CD4-positive, CD25-positive, alpha-beta regulatory T cell (primary cell): ENCODE results near the gene ZC3H4. TPM values are rescaled to one million over a fixed set of nuclear protein-coding genes. Genes with fewer than 3 reads are reported as not detected.

ENCODE experiments used
- ATAC-seq, 2 donors: fragments of 150-1000 bp; cut with Tn5 transposase; one replicate each; pipeline ENCODE4 v1.10.0; 2021; ENCODE audit warnings: low read depth in 2 of 2, moderate number of reproducible peaks in 2 of 2, moderate library complexity in 1 of 2
- DNase-seq, 3 donors: peaks; one replicate each; pipeline versions ENCODE4 v3.0.0 to v3.0.0-alpha.2; 2012 to 2022; ENCODE audit warnings: mixed read lengths in 1 of 3
- H3K27ac ChIP-seq: one replicate; pipeline ENCODE4 v1.7.0; 2013; ENCODE audit warnings: mild to moderate bottlenecking, low read length; ENCODE audit not compliant: insufficient read depth, poor library complexity, severe bottlenecking
- H3K27me3 ChIP-seq: one replicate; pipeline ENCODE4 v1.7.0; 2013; ENCODE audit warnings: low read length; ENCODE audit not compliant: control insufficient read depth, insufficient read depth
- H3K36me3 ChIP-seq: one replicate; pipeline ENCODE4 v1.7.0; 2013; ENCODE audit warnings: mild to moderate bottlenecking, low read length, moderate library complexity; ENCODE audit not compliant: control insufficient read depth, insufficient read depth
- H3K4me1 ChIP-seq: 2 replicates; pipeline ENCODE4 v1.7.0; 2013; ENCODE audit warnings: mild to moderate bottlenecking, low read length; ENCODE audit not compliant: insufficient read depth, control insufficient read depth, poor library complexity, severe bottlenecking
- H3K4me3 ChIP-seq: one replicate; pipeline ENCODE4 v1.7.0; 2013; ENCODE audit warnings: low read depth, mild to moderate bottlenecking, low read length, moderate library complexity
- H3K9me3 ChIP-seq, 2 experiments: 1 replicate in 1 of 2; 2 replicates in 1 of 2; pipeline ENCODE4 v1.7.0; 2013; ENCODE audit warnings: low read length in 2 of 2, mild to moderate bottlenecking in 1 of 2, moderate library complexity in 1 of 2; ENCODE audit not compliant: control insufficient read depth in 2 of 2
- H3K27ac Mint-ChIP-seq, 3 donors: one replicate each; pipeline ENCODE4 v1.8.0; 2020 to 2022; ENCODE audit warnings: mild to moderate bottlenecking in 3 of 3, mixed read lengths in 3 of 3, moderate library complexity in 2 of 3
- H3K27me3 Mint-ChIP-seq: one replicate; pipeline ENCODE4 v1.8.0; 2022; ENCODE audit warnings: mild to moderate bottlenecking, mixed read lengths
- H3K36me3 Mint-ChIP-seq: one replicate; pipeline ENCODE4 v1.8.0; 2020; ENCODE audit warnings: mixed read lengths
- H3K4me1 Mint-ChIP-seq, 4 donors: one replicate each; pipeline ENCODE4 v1.8.0; 2020 to 2022; ENCODE audit warnings: mixed read lengths in 4 of 4, mild to moderate bottlenecking in 1 of 4
- H3K4me3 Mint-ChIP-seq, 4 donors: one replicate each; pipeline ENCODE4 v1.8.0; 2020 to 2022; ENCODE audit warnings: mild to moderate bottlenecking in 4 of 4, mixed read lengths in 4 of 4, moderate library complexity in 3 of 4
- H3K9me3 Mint-ChIP-seq, 7 donors: one replicate each; pipeline ENCODE4 v1.8.0; 2020 to 2022; ENCODE audit warnings: mixed read lengths in 7 of 7, mild to moderate bottlenecking in 3 of 7, moderate library complexity in 2 of 7
- polyA plus RNA-seq, 4 donors: library from polyadenylated mRNA; unstranded; fragments of 300-500 nt; fragmentation: Illumina TruSeq; gene quantifications; one replicate each; pipeline ENCODE4 v1.2.3, GENCODE V29; 2021
- total RNA-seq: library from RNA; stranded (reverse); gene quantifications from one replicate; pipeline ENCODE4 v1.2.3, GENCODE V29; 2022

The ZC3H4 gene
- total and polyA plus RNA-seq, 5 donors from 2014 or later: 0.58 to 84.7 (median 0.78) TPM

DNA sequence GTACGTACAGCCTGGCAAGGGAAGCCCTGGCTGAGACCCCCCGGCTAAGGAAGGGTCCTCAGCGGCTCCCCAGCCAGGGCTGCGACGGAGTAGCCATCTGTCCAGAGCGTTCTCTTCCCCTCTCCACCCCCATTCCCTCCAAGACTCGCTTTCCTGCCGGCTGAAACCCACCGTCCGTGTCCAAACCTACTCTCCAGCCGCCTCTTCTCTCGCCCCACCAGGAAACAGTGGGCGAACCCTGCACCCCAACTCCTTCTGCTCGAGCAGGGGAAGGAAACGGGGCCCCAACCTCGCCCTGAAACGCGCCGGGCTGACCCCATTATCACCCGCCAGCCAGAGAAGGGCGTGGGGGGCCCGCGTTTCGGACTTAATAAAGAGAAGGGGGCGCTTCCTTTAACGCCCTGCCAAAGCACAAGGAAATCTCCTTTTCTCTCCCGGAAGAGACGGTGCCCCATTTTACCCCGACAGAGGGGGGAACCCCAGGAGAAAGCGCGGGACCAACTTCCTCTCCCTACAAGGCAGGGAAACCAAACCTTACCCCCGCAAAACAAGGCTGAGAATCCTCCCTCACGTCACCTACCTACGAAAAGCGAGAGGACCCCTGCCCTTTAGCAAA, 2.5 kb downstream of the ZC3H4 start:
- peaks cover 26 to 57% (median 46%) of the 10 kb centered on the region in 4 donors for H3K4me1 Mint-ChIP-seq
- Histone ChIP-seq H3K4me1 (peaks cover 57% of the 10 kb centered on the region), H3K36me3 (peaks cover 5% of the 10 kb centered on the region), H3K4me3 (peak overlapping the region; percentile 99), H3K27me3 (no peaks in the 10 kb centered on the region), H3K9me3 (no peaks in the 10 kb centered on the region), H3K27ac (peak overlapping the region; percentile 100)
- ATAC-seq (no peak), DNase-seq (peak; percentile 40 to 68 (median 43))
- peak overlapping the region; percentile 90 to 100 (median 99) for H3K4me3 Mint-ChIP-seq
- peaks cover 12% of the 10 kb centered on the region for H3K27me3 Mint-ChIP-seq
- peak overlapping the region; percentile 99 to 100 (median 100) for H3K27ac Mint-ChIP-seq
- peaks cover 19% of the 10 kb centered on the region for H3K36me3 Mint-ChIP-seq
- peaks cover 0 to 3% (median 0%) of the 10 kb centered on the region in 7 donors for H3K9me3 Mint-ChIP-seq

- H3K27ac Mint-ChIP-seq: peak overlapping the region; percentile 99 to 100 (median 100)
- H3K4me1 ChIP-seq: peaks cover 62% of the 10 kb centered on the region
Observed at GRCh38 chr19:47110521-47111005, 3.0 kb downstream of the ZC3H4 start.

DNA sequence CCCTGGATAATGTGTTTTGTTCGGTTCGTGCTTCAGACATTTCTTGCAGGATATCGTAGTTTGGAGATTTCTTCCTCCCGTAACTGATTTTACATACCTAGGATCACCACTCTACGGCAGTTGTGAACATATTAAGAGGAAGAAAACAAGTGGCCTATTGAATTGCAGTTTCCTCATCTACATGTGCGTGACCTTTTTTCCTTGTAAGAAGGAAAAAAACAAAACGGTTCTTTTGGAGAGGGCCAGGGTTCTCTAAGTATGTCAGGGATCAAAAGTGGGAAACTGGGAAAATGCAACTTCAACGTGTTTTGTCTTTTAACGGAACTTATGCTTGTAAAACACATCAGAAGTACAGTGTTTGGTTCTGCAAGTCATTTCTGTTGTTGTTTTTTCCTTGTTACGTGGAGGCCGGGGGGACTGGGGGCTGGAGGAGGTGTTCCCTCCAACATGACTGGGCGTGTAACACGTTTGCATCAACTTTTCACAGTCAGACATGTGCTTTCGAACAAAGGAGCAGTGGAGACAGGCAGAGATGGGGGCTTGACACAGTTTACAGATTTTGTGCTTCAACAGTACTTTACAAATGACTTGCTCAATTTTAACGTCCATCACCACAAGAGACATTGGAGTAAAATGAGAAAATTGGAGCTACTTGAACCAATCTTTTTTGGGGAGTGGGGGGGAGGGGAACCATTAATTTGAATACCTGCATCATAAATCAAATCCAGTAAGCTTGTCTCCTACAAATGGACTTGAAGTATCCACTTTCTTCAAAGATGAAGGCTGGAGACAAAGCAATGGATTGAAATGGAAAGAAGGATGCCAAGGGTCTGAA, 3.8 kb downstream of the ZC3H4 start:
- H3K27ac ChIP-seq: peak overlapping the region; percentile 100
- Mint-ChIP-seq H3K9me3 (peaks cover 0 to 3% (median 0%) of the 10 kb centered on the region in 7 donors), H3K36me3 (peaks cover 19% of the 10 kb centered on the region), H3K27me3 (peaks cover 12% of the 10 kb centered on the region), H3K4me3 (peak overlapping the region; percentile 90 to 100 (median 99)), H3K4me1 (peaks cover 31 to 69% (median 54%) of the 10 kb centered on the region in 4 donors), H3K27ac (peak overlapping the region; percentile 99 to 100 (median 100))
- no peaks in the 10 kb centered on the region for H3K9me3 ChIP-seq
- H3K36me3 ChIP-seq: peaks cover 5% of the 10 kb centered on the region
- ATAC-seq (no peak), DNase-seq (peak; percentile 22 to 89 (median 49))
- H3K27me3 ChIP-seq: no peaks in the 10 kb centered on the region
- H3K4me1 ChIP-seq: peaks cover 70% of the 10 kb centered on the region
- peak overlapping the region; percentile 99 for H3K4me3 ChIP-seq

More at GRCh38 chr19:47110521-47111005, 3.0 kb downstream of the ZC3H4 start:
- Mint-ChIP-seq H3K36me3 (peaks cover 19% of the 10 kb centered on the region), H3K27me3 (peaks cover 12% of the 10 kb centered on the region), H3K4me1 (peaks cover 30 to 61% (median 52%) of the 10 kb centered on the region in 4 donors), H3K4me3 (peak overlapping the region; percentile 90 to 100 (median 99)), H3K9me3 (peaks cover 0 to 3% (median 0%) of the 10 kb centered on the region in 7 donors)
- DNase-seq (peak; percentile 33 to 80 (median 48)), ATAC-seq (no peak)
- Histone ChIP-seq H3K4me3 (peak overlapping the region; percentile 99), H3K27ac (peak overlapping the region; percentile 100), H3K27me3 (no peaks in the 10 kb centered on the region), H3K36me3 (peaks cover 5% of the 10 kb centered on the region), H3K9me3 (no peaks in the 10 kb centered on the region)

GRCh38 chr19:47109177-47109540, 4.4 kb downstream of the ZC3H4 start:
- peaks cover 19% of the 10 kb centered on the region for H3K36me3 Mint-ChIP-seq
- H3K4me3 ChIP-seq: peak overlapping the region; percentile 99
- peaks cover 0 to 3% (median 0%) of the 10 kb centered on the region in 7 donors for H3K9me3 Mint-ChIP-seq
- DNase-seq (no peak), ATAC-seq (no peak)
- peaks cover 12% of the 10 kb centered on the region for H3K27me3 Mint-ChIP-seq
- H3K27ac Mint-ChIP-seq: peak overlapping the region; percentile 99 to 100 (median 100)
- H3K36me3 ChIP-seq: peaks cover 5% of the 10 kb centered on the region
- H3K27me3 ChIP-seq: no peaks in the 10 kb centered on the region
- peaks cover 71% of the 10 kb centered on the region for H3K4me1 ChIP-seq
- H3K27ac ChIP-seq: peak overlapping the region; percentile 100
- H3K4me3 Mint-ChIP-seq: peak overlapping the region; percentile 90 to 100 (median 99)
- H3K9me3 ChIP-seq: no peaks in the 10 kb centered on the region
- peaks cover 31 to 73% (median 53%) of the 10 kb centered on the region in 4 donors for H3K4me1 Mint-ChIP-seq

- H3K36me3 Mint-ChIP-seq: peaks cover 15% of the 10 kb centered on the region
- peaks cover 28 to 69% (median 48%) of the 10 kb centered on the region in 4 donors for H3K4me1 Mint-ChIP-seq
- H3K9me3 ChIP-seq: no peaks in the 10 kb centered on the region
- peaks cover 0 to 3% (median 0%) of the 10 kb centered on the region in 7 donors for H3K9me3 Mint-ChIP-seq
- peak overlapping the region; percentile 95 to 100 (median 99) for H3K27ac Mint-ChIP-seq
- H3K27ac ChIP-seq: peak overlapping the region; percentile 100
- no peak for ATAC-seq
- no peak for DNase-seq
- no peaks in the 10 kb centered on the region for H3K27me3 ChIP-seq
- H3K4me3 Mint-ChIP-seq: peak overlapping the region; percentile 90 to 100 (median 99)
- H3K36me3 ChIP-seq: peaks cover 5% of the 10 kb centered on the region
- H3K4me3 ChIP-seq: peak overlapping the region; percentile 99
- peaks cover 3% of the 10 kb centered on the region for H3K27me3 Mint-ChIP-seq
- H3K4me1 ChIP-seq: peaks cover 66% of the 10 kb centered on the region
Observed at GRCh38 chr19:47107953-47108746, 5.4 kb downstream of the ZC3H4 start.

- peaks cover 0 to 3% (median 0%) of the 10 kb centered on the region in 7 donors for H3K9me3 Mint-ChIP-seq
- H3K4me1 Mint-ChIP-seq: peaks cover 27 to 74% (median 52%) of the 10 kb centered on the region in 4 donors
- H3K36me3 ChIP-seq: peaks cover 5% of the 10 kb centered on the region
- peak overlapping the region; percentile 100 for H3K27ac ChIP-seq
- H3K4me1 ChIP-seq: peaks cover 72% of the 10 kb centered on the region
- peaks cover 15% of the 10 kb centered on the region for H3K36me3 Mint-ChIP-seq
- peak overlapping the region; percentile 95 to 100 (median 99) for H3K27ac Mint-ChIP-seq
- H3K4me3 ChIP-seq: peak overlapping the region; percentile 99
- H3K4me3 Mint-ChIP-seq: peak overlapping the region; percentile 90 to 100 (median 99)
- no peaks in the 10 kb centered on the region for H3K27me3 ChIP-seq
- DNase-seq (peak; percentile 20 to 75 (median 68)), ATAC-seq (peak; percentile 41 to 51)
- H3K27me3 Mint-ChIP-seq: no peaks in the 10 kb centered on the region
- H3K9me3 ChIP-seq: no peaks in the 10 kb centered on the region
Observed at GRCh38 chr19:47107202-47107952, 6.2 kb downstream of the ZC3H4 start.
